IMR-90 (cell line): ENCODE results near the gene IL17B. TPM values are rescaled to one million over a fixed set of nuclear protein-coding genes. Genes with fewer than 3 reads are reported as not detected.

Experiments used
- ATAC-seq: fragments of 200-7000 bp; cut with Tn5 transposase; 2 replicates; pipeline ENCODE4 v1.9.1; 2020; ENCODE audit warnings: low read depth, mild to moderate bottlenecking, moderate library complexity
- BruUV-seq: library from RNA; stranded (reverse); fragments of 400-500 nt; replicated peaks from 2 replicates; lab custom pipeline; 2021; lab: Mats Ljungman, UMichigan
- CTCF ChIA-PET: fragments of 300-600 bp; formaldehyde crosslinking; extraction: SDS; loops from one replicate; lab custom pipeline; 2021; ENCODE audit warnings: antibody characterized with exemption; lab: Yijun Ruan, JAX
- POLR2A ChIA-PET: fragments of 300-600 bp; sonication (Branson Sonifier 250); formaldehyde crosslinking; loops from one replicate; lab custom pipeline; 2022; ENCODE audit warnings: antibody characterized with exemption; ENCODE audit not compliant: unreplicated experiment; lab: Charles Lee
- DNase-seq: peaks from one replicate; pipeline ENCODE4 v3.0.0; 2013
- H2AFZ ChIP-seq: replicated peaks from 2 replicates; pipeline ENCODE3; 2013; ENCODE audit warnings: low read length, mild to moderate bottlenecking; ENCODE audit not compliant: poor library complexity
- H2AK5ac ChIP-seq: 2 replicates; pipeline ENCODE4 v1.6.1; 2013; ENCODE audit warnings: low read depth, low read length, inconsistent platforms
- H2AK9ac ChIP-seq: replicated peaks from 2 replicates; pipeline ENCODE3; 2013; ENCODE audit warnings: mild to moderate bottlenecking, low read depth, low read length, moderate library complexity; ENCODE audit not compliant: poor library complexity
- H2BK120ac ChIP-seq: 2 replicates; pipeline ENCODE4 v1.6.1; 2013; ENCODE audit warnings: low read depth, low read length, inconsistent platforms
- H2BK15ac ChIP-seq: 3 replicates; pipeline ENCODE4 v1.6.1; 2013; ENCODE audit warnings: low read depth, low read length, inconsistent platforms
- H2BK20ac ChIP-seq: 2 replicates; pipeline ENCODE4 v1.6.1; 2013; ENCODE audit warnings: low read depth, mild to moderate bottlenecking, inconsistent platforms, low read length, moderate library complexity
- H2BK5ac ChIP-seq: 2 replicates; pipeline ENCODE4 v1.6.1; 2013; ENCODE audit warnings: mild to moderate bottlenecking, low read depth, low read length, inconsistent platforms; ENCODE audit not compliant: poor library complexity, severe bottlenecking
- H3K14ac ChIP-seq: replicated peaks from 2 replicates; pipeline ENCODE4 v1.6.1; 2013; ENCODE audit warnings: low read depth, low read length, inconsistent platforms
- H3K18ac ChIP-seq: 2 replicates; pipeline ENCODE4 v1.6.1; 2013; ENCODE audit warnings: low read depth, low read length, control low read depth
- H3K23ac ChIP-seq: 2 replicates; pipeline ENCODE4 v1.6.1; 2013; ENCODE audit warnings: low read depth, low read length, inconsistent platforms
- H3K27ac ChIP-seq: 2 replicates; pipeline ENCODE4 v1.5.1; 2013; ENCODE audit warnings: mild to moderate bottlenecking, control low read depth, low read length; ENCODE audit not compliant: insufficient read depth
- H3K27me3 ChIP-seq: 2 replicates; pipeline ENCODE4 v1.6.1; 2013; ENCODE audit warnings: low read length; ENCODE audit not compliant: control insufficient read depth, insufficient read depth
- H3K36me3 ChIP-seq: 2 replicates; pipeline ENCODE4 v1.6.1; 2013; ENCODE audit warnings: low read length, mixed read lengths; ENCODE audit not compliant: control insufficient read depth, insufficient read depth
- H3K4ac ChIP-seq: 2 replicates; pipeline ENCODE4 v1.6.1; 2013; ENCODE audit warnings: low read depth, low read length, inconsistent platforms
- H3K4me1 ChIP-seq: 2 replicates; pipeline ENCODE4 v1.6.1; 2013; ENCODE audit warnings: low read length, mixed read lengths; ENCODE audit not compliant: control insufficient read depth, insufficient read depth
- H3K4me2 ChIP-seq: 2 replicates; pipeline ENCODE4 v1.6.1; 2013; ENCODE audit warnings: low read depth, mild to moderate bottlenecking, control low read depth, low read length, moderate library complexity
- H3K4me3 ChIP-seq: 2 replicates; pipeline ENCODE4 v1.5.1; 2013; ENCODE audit warnings: low read depth, mild to moderate bottlenecking, control low read depth, low read length, moderate library complexity; ENCODE audit not compliant: insufficient read depth
- H3K56ac ChIP-seq: 2 replicates; pipeline ENCODE4 v1.6.1; 2013; ENCODE audit warnings: low read length, inconsistent platforms; ENCODE audit not compliant: insufficient read depth; ENCODE audit errors: extremely low read depth
- H3K79me1 ChIP-seq, 2 experiments: 2 replicates each; pipeline ENCODE4 v1.6.1; 2013; ENCODE audit warnings: low read length in 2 of 2, inconsistent platforms in 1 of 2, low read depth in 1 of 2
- H3K9ac ChIP-seq: 2 replicates; pipeline ENCODE4 v1.6.1; 2013; ENCODE audit warnings: low read depth, low read length, control low read depth
- H3K9me1 ChIP-seq: 2 replicates; pipeline ENCODE4 v1.6.1; 2013; ENCODE audit warnings: low read length, inconsistent platforms; ENCODE audit not compliant: insufficient read depth
- H3K9me3 ChIP-seq: 2 replicates; pipeline ENCODE4 v1.6.1; 2013; ENCODE audit warnings: low read length; ENCODE audit not compliant: control insufficient read depth, insufficient read depth
- H4K20me1 ChIP-seq: 2 replicates; pipeline ENCODE4 v1.6.1; 2013; ENCODE audit warnings: low read length, inconsistent platforms; ENCODE audit not compliant: insufficient read depth
- H4K5ac ChIP-seq: 2 replicates; pipeline ENCODE4 v1.6.1; 2013; ENCODE audit warnings: mild to moderate bottlenecking, low read depth, low read length, control low read depth
- H4K8ac ChIP-seq, 2 experiments: 2 replicates each; pipeline ENCODE4 v1.6.1; 2013; ENCODE audit warnings: low read depth in 2 of 2, low read length in 2 of 2, control low read depth in 1 of 2, inconsistent platforms in 1 of 2
- H4K91ac ChIP-seq: 2 replicates; pipeline ENCODE4 v1.6.1; 2013; ENCODE audit warnings: low read depth, low read length, inconsistent platforms; ENCODE audit not compliant: insufficient read depth
- BHLHE40 ChIP-seq: fragments of 150-350 bp; IDR thresholded peaks from 2 replicates; pipeline ENCODE4 v1.6.1; 2016; ENCODE audit warnings: mild to moderate bottlenecking, low read depth, low read length
- CEBPB ChIP-seq: IDR thresholded peaks from 2 replicates; pipeline ENCODE4 v1.6.1; 2012; ENCODE audit warnings: low read depth, low read length, improper control_type of control experiment
- CHD1 ChIP-seq: IDR thresholded peaks from 2 replicates; pipeline ENCODE4 v1.6.1; 2012; ENCODE audit warnings: low read depth, low read length, improper control_type of control experiment
- FOS ChIP-seq: fragments of 150-350 bp; IDR thresholded peaks from 2 replicates; pipeline ENCODE4 v1.6.1; 2016; ENCODE audit warnings: low read depth, low read length
- MAFK ChIP-seq: IDR thresholded peaks from 2 replicates; pipeline ENCODE4 v1.6.1; 2012; ENCODE audit warnings: low read depth, low read length, improper control_type of control experiment
- MAZ ChIP-seq: IDR thresholded peaks from 2 replicates; pipeline ENCODE4 v1.6.1; 2012; ENCODE audit warnings: low read depth, mild to moderate bottlenecking, low read length, improper control_type of control experiment, moderate library complexity, borderline replicate concordance
- MXI1 ChIP-seq: IDR thresholded peaks from 2 replicates; pipeline ENCODE4 v1.6.1; 2012; ENCODE audit warnings: low read depth, mild to moderate bottlenecking, low read length, moderate library complexity, borderline replicate concordance
- NFE2L2 ChIP-seq: fragments of 150-350 bp; IDR thresholded peaks from 2 replicates; pipeline ENCODE4 v1.6.1; 2016; ENCODE audit warnings: low read depth, mild to moderate bottlenecking, low read length
- POLR2A ChIP-seq: IDR thresholded peaks from 2 replicates; pipeline ENCODE4 v1.6.1; 2012; ENCODE audit warnings: mild to moderate bottlenecking, low read depth, low read length
- RAD21 ChIP-seq: IDR thresholded peaks from 2 replicates; pipeline ENCODE4 v1.6.1; 2012; ENCODE audit warnings: low read length, improper control_type of control experiment
- RCOR1 ChIP-seq: IDR thresholded peaks from 2 replicates; pipeline ENCODE4 v1.6.1; 2012; ENCODE audit warnings: mild to moderate bottlenecking, low read length, improper control_type of control experiment; ENCODE audit not compliant: insufficient replicate concordance
- RFX5 ChIP-seq: IDR thresholded peaks from 2 replicates; pipeline ENCODE4 v1.8.0; 2012; ENCODE audit warnings: low read depth, mild to moderate bottlenecking, low read length, moderate library complexity
- SMC3 ChIP-seq: fragments of 150-350 bp; IDR thresholded peaks from 2 replicates; pipeline ENCODE4 v1.6.1; 2016; ENCODE audit warnings: low read depth, mild to moderate bottlenecking, antibody characterized with exemption, low read length, moderate library complexity
- WGBS, 2 experiments: methylation state at CpG; one replicate each; pipeline versions ENCODE4 v1.1.5 to v1.1.7; 2013; ENCODE audit warnings: missing lambda C conversion rate in 2 of 2; ENCODE audit not compliant: insufficient read length in 1 of 2; ENCODE audit errors: extremely low coverage in 2 of 2; 5-methylcytosine and 5-hydroxymethylcytosine counted together
- dilution Hi-C: fragments of 300-500 bp; cut with HindIII; formaldehyde crosslinking; loops from one replicate; pipeline ENCODE4 v1.14.3; 2018; ENCODE audit warnings: low sequenced_read_pairs; ENCODE audit not compliant: unreplicated experiment
- in situ Hi-C: fragments of 300-500 bp; cut with MboI; formaldehyde crosslinking; loops from 3 replicates; pipeline ENCODE4 v1.14.3; 2019; ENCODE audit warnings: low sequenced_read_pairs, inconsistent platforms, mixed read lengths
- intact Hi-C: fragments of 100-400 bp; cut with micrococcal nuclease; formaldehyde crosslinking; loops from 2 replicates; pipeline ENCODE4 v1.10.0; 2022
- polyA plus RNA-seq, 3 experiments: library from polyadenylated mRNA; depleted of rRNA; stranded (reverse); fragments of >200 nt; gene quantifications; 2 replicates each; pipeline ENCODE4 v1.2.3, GENCODE V29; 2012; ENCODE audit warnings: low replicate concordance in 1 of 3
- total RNA-seq: library from RNA; depleted of rRNA; stranded (reverse); fragments of >200 nt; gene quantifications from 2 replicates; pipeline ENCODE4 v1.2.3, GENCODE V29; 2012
- TF ChIP-seq, protein P1 (sequence below): fragments of 150-350 bp; IDR thresholded peaks from 2 replicates; pipeline ENCODE4 v1.6.1; 2017; ENCODE audit warnings: mild to moderate bottlenecking, antibody characterized with exemption, low read length, low read depth
- TF ChIP-seq, protein P2 (sequence below): conservative IDR thresholded peaks from 2 replicates; pipeline ENCODE4 v1.5.1; 2012; ENCODE audit warnings: mild to moderate bottlenecking, low read depth, low read length, improper control_type of control experiment

The IL17B gene
- total and polyA plus RNA-seq, 2 of the 4 experiments (the other 2 are of a cell fraction), result 0.31 TPM; not detected in 1

DNA sequence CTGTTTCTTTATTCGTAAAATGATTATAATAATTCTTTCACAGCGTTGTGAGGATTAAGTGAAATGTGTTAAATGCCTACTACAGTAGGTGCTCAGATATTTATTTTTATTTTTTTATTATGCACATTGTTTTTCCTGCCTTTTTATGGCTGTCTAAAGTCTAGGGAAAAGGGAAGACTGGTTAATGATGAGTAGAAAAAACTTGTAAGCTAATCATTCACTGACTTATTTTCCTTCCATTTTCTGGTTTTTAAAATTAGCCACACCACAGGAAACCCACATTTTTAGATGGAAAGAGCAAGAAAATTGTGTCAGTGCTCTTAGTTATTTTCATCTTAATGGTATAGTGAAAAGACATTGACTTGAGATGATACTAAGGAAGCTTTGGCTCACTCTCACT is 25.2 kb downstream of the IL17B start:
- Histone ChIP-seq H4K91ac (no peak overlapping the region), H3K4me3 (no peak overlapping the region), H3K4me2 (no peak overlapping the region), H3K9me3 (no peaks in the 10 kb centered on the region), H3K4me1 (no peaks in the 10 kb centered on the region), H2AK5ac (no peak overlapping the region), H2AK9ac (no peak overlapping the region), H2AFZ (no peak overlapping the region), H3K27me3 (no peaks in the 10 kb centered on the region), H3K79me1 (peaks cover 13 to 21% of the 10 kb centered on the region in 2 experiments), H3K56ac (no peak overlapping the region), H4K5ac (no peak overlapping the region), H3K9ac (no peak overlapping the region), H2BK15ac (no peak overlapping the region), H3K23ac (no peak overlapping the region), H3K9me1 (peaks cover 7% of the 10 kb centered on the region), H3K14ac (no peak overlapping the region), H4K8ac (no peak overlapping the region), H2BK120ac (no peak overlapping the region), H3K36me3 (peaks cover 32% of the 10 kb centered on the region), H4K20me1 (peaks cover 3% of the 10 kb centered on the region; the same call in 1 of the 2 replicates), H3K4ac (no peak overlapping the region), H2BK20ac (no peak overlapping the region), H3K18ac (no peak overlapping the region), H3K27ac (no peak overlapping the region), H2BK5ac (no peak overlapping the region)
- no TSS peak for BruUV-seq
- in situ Hi-C loops, result no loop called here
- CTCF ChIA-PET, result no interaction called here
- intact Hi-C loops, result no loop called here
- WGBS, 2 experiments, result no CpG with 5 or more reads among the region's 2 CpGs
- ATAC-seq (no peak), DNase-seq (no peak)
- TF ChIP-seq RFX5, result no peak
- no peak for TF ChIP-seq SMC3
- no peak for TF ChIP-seq RCOR1
- TF ChIP-seq MAFK, result no peak
- TF ChIP-seq BHLHE40, result no peak
- TF ChIP-seq FOS, result no peak
- no peak for TF ChIP-seq NFE2L2
- no peak for TF ChIP-seq MAZ
- no peak for TF ChIP-seq MXI1
- TF ChIP-seq CHD1, result no peak
- TF ChIP-seq RAD21, result no peak
- no peak for TF ChIP-seq CEBPB
- TF ChIP-seq, protein P1, sequence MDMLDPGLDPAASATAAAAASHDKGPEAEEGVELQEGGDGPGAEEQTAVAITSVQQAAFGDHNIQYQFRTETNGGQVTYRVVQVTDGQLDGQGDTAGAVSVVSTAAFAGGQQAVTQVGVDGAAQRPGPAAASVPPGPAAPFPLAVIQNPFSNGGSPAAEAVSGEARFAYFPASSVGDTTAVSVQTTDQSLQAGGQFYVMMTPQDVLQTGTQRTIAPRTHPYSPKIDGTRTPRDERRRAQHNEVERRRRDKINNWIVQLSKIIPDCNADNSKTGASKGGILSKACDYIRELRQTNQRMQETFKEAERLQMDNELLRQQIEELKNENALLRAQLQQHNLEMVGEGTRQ, result no peak
- TF ChIP-seq, protein P2, sequence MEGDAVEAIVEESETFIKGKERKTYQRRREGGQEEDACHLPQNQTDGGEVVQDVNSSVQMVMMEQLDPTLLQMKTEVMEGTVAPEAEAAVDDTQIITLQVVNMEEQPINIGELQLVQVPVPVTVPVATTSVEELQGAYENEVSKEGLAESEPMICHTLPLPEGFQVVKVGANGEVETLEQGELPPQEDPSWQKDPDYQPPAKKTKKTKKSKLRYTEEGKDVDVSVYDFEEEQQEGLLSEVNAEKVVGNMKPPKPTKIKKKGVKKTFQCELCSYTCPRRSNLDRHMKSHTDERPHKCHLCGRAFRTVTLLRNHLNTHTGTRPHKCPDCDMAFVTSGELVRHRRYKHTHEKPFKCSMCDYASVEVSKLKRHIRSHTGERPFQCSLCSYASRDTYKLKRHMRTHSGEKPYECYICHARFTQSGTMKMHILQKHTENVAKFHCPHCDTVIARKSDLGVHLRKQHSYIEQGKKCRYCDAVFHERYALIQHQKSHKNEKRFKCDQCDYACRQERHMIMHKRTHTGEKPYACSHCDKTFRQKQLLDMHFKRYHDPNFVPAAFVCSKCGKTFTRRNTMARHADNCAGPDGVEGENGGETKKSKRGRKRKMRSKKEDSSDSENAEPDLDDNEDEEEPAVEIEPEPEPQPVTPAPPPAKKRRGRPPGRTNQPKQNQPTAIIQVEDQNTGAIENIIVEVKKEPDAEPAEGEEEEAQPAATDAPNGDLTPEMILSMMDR, result no peak
- no peak for TF ChIP-seq POLR2A
- dilution Hi-C loops, result no loop called here
- POLR2A ChIA-PET, result interaction anchor here (0.5 kb wide), 1 partner anchor 33 kb away, joined by 10 read pairs; no protein-coding TSS in a partner anchor
